Measurements from ENCODE around the gene OGA.

Gene OGA

GRCh38 chr10:101780187-101780817 lies 37.9 kb downstream of the OGA start:
- H3K4me3 ChIP-seq (ENCODE audit: low read length): peak overlapping the region; percentile 33
- no peak for DNase-seq (ENCODE audit: low read depth)
- TF ChIP-seq CTCF (IDR thresholded peaks at IDR 0.05; ENCODE audit: insufficient read depth, low read depth, low read length, missing control alignments): no peak

DNA sequence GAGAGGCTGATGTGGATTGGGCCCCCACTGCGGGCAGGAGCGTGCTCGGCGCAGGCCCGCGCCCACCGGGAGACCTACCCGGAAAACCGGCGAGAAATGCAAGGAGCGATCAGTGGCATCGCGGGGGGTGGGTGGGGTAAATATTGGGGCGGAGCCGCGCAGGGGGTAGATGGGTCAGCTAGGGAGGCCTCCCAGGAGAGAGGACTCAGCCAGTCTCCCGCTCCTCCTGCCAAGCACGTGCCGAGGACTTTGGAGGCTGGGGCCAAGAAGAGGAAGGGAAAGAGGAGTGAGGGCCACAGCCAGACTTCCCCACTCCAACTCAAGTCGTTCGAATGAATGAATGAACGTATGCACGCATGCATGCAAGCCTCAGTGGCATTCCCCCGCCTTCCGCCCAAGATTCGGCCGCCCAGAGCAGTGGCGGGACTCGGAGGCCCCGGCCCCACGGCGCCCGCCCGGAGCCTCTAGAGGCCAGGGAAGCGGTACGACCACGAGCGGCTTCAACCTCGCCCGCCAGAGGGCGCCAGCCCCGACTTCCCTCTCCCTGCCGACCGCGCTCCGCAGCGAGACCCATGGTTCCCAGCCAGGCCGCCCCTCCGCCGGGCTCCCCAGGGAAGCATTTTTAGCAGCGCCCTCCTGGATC lies 38.6 kb downstream of the OGA start:
- TF ChIP-seq CTCF (IDR thresholded peaks at IDR 0.05; ENCODE audit: insufficient read depth, low read depth, low read length, missing control alignments): peak; percentile 69
- H3K4me3 ChIP-seq (ENCODE audit: low read length): peak overlapping the region; percentile 37
- peak; percentile 72 for DNase-seq (ENCODE audit: low read depth)

DNA sequence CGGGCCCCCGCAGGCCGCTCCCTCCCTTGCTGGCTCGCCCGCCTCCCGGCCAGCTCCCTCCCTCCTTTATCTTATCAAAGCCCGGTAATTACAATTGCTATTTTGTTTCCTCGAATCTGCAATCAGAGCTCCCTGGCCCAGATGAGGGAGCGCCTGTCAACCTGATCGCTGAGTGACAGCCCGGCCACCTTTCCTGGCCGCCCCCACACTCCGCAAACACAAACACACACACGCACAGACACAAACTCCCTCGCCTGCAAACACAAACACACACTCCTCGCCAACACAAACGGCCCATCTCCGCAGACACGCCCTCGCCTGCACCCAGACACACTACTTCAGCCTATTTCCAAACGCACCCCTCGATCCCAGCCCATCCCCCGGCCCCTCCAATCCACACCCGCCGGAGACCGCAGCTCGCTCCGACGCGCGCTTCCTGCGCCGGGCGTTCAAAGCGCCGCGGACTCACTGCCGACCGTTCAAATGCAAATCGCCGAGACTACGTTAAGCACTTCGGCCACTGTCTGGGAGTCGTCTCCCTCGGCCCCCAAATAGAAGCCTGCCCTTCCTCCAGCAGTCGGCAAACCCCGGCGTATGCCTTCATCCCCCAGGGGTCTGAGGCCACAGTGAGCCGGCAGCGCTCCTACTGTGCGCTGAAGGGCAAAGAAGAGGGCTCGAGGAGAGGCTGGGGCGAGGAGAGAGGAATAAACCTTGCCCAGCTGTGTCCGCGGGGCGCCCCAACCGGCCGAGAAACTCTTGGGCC lies 39.3 kb downstream of the OGA start:
- TF ChIP-seq CTCF (IDR thresholded peaks at IDR 0.05; ENCODE audit: insufficient read depth, low read depth, low read length, missing control alignments): no peak
- DNase-seq (ENCODE audit: low read depth): peak; percentile 54
- peak overlapping the region; percentile 37 for H3K4me3 ChIP-seq (ENCODE audit: low read length)

DNA sequence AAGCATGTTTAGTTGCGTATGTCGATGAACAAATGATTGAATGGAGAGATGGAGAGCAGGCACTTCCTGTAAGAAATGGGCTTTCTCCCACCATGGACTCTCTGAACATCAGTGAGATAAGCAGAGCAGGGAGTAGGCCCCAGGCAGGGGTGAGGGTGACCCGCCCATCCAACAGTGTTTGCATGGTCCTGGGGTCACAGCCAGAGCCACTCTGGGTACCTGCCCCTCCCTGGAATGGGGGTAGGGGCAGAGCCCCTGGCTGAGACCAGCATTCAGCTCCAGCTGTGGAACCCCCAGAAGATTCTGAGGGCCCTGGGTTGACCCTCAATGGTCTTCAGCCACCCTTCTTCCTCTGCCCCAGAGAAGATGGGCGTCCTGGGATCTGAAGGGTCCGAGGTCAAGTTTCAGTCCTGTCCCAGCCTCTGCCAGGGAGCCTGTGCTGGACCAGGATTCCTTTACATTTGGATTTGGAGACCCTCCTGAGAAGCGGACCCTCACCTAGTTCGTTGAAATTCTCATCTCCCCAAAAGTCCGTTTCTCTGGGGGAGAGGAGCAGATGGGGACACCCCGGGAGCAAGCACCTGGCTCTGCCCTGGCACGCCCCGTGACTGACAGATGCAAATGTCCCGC lies 40.0 kb downstream of the OGA start:
- no peak overlapping the region for H3K4me3 ChIP-seq (ENCODE audit: low read length)
- DNase-seq (ENCODE audit: low read depth): no peak
- TF ChIP-seq CTCF (IDR thresholded peaks at IDR 0.05; ENCODE audit: insufficient read depth, low read depth, low read length, missing control alignments): no peak

GRCh38 chr10:101777619-101778145 lies 40.6 kb downstream of the OGA start:
- no peak for TF ChIP-seq CTCF (IDR thresholded peaks at IDR 0.05; ENCODE audit: insufficient read depth, low read depth, low read length, missing control alignments)
- no peak for DNase-seq (ENCODE audit: low read depth)
- H3K4me3 ChIP-seq (ENCODE audit: low read length): no peak overlapping the region

GRCh38 chr10:101776161-101776817 lies 42.0 kb downstream of the OGA start:
- H3K4me3 ChIP-seq (ENCODE audit: low read length): no peak overlapping the region
- no peak for DNase-seq (ENCODE audit: low read depth)
- no peak for TF ChIP-seq CTCF (IDR thresholded peaks at IDR 0.05; ENCODE audit: insufficient read depth, low read depth, low read length, missing control alignments)
